GM23248 (cell line): ENCODE measurements around the gene CPOX. TPM values are rescaled to one million over a fixed set of nuclear protein-coding genes. Genes with fewer than 3 reads are reported as not detected.

Source experiments
- DNase-seq: peaks from one replicate; pipeline ENCODE4 v3.0.0-alpha.2; 2015
- H2AFZ ChIP-seq: fragments of 200-600 bp; sonication (generic); 2 replicates; pipeline ENCODE4 v1.6.1; 2016; ENCODE audit warnings: antibody characterized with exemption
- H3F3A ChIP-seq: fragments of 200-600 bp; sonication (generic); 2 replicates; pipeline ENCODE4 v1.6.1; 2016; ENCODE audit warnings: mild to moderate bottlenecking, antibody characterized with exemption, mixed run types; ENCODE audit not compliant: insufficient read depth
- H3K27ac ChIP-seq: fragments of 200-600 bp; sonication (generic); 2 replicates; pipeline ENCODE4 v1.5.1; 2016; ENCODE audit warnings: mild to moderate bottlenecking
- H3K27me3 ChIP-seq: fragments of 200-600 bp; sonication (generic); replicated peaks from 2 replicates; pipeline ENCODE4 v1.6.1; 2016; ENCODE audit warnings: mild to moderate bottlenecking; ENCODE audit not compliant: insufficient read depth
- H3K36me3 ChIP-seq: fragments of 200-600 bp; sonication (generic); 2 replicates; pipeline ENCODE4 v1.6.1; 2016; ENCODE audit warnings: low read depth, mild to moderate bottlenecking
- H3K4me1 ChIP-seq: fragments of 200-600 bp; sonication (generic); 2 replicates; pipeline ENCODE4 v1.6.1; 2016; ENCODE audit warnings: mild to moderate bottlenecking; ENCODE audit not compliant: insufficient read depth
- H3K4me2 ChIP-seq: fragments of 200-600 bp; sonication (generic); one replicate; pipeline ENCODE4 v1.6.1; 2016; ENCODE audit warnings: mild to moderate bottlenecking; ENCODE audit not compliant: unreplicated experiment
- H3K4me3 ChIP-seq: fragments of 200-600 bp; sonication (generic); 2 replicates; pipeline ENCODE4 v1.5.1; 2016; ENCODE audit warnings: mild to moderate bottlenecking
- H3K79me2 ChIP-seq: fragments of 200-600 bp; sonication (generic); 2 replicates; pipeline ENCODE4 v1.6.1; 2016; ENCODE audit warnings: mild to moderate bottlenecking; ENCODE audit not compliant: insufficient read depth
- H3K9ac ChIP-seq: fragments of 200-600 bp; sonication (generic); 2 replicates; pipeline ENCODE4 v1.6.1; 2016; ENCODE audit warnings: mild to moderate bottlenecking
- H3K9me2 ChIP-seq: fragments of 200-600 bp; sonication (generic); 2 replicates; pipeline ENCODE4 v1.6.1; 2016; ENCODE audit warnings: mixed run types, mild to moderate bottlenecking, moderate library complexity; ENCODE audit not compliant: insufficient read depth
- H3K9me3 ChIP-seq: fragments of 200-600 bp; sonication (generic); one replicate; pipeline ENCODE4 v1.6.1; 2017; ENCODE audit warnings: low read depth
- H4K20me1 ChIP-seq: fragments of 200-600 bp; sonication (generic); 2 replicates; pipeline ENCODE4 v1.6.0; 2016; ENCODE audit not compliant: insufficient read depth
- EZH2 ChIP-seq: fragments of 200-600 bp; sonication (generic); IDR thresholded peaks from 2 replicates; pipeline ENCODE4 v1.6.1; 2018; ENCODE audit warnings: antibody characterized with exemption, mild to moderate bottlenecking; ENCODE audit not compliant: insufficient read depth, poor library complexity, severe bottlenecking
- EZH2phosphoT487 ChIP-seq: fragments of 200-600 bp; sonication (generic); IDR thresholded peaks from 2 replicates; pipeline ENCODE4 v1.6.1; 2018; ENCODE audit warnings: antibody characterized with exemption, moderate library complexity, mild to moderate bottlenecking, low read depth; ENCODE audit not compliant: insufficient read depth
- WGBS, 2 experiments: methylation state at CpG; one replicate each; pipeline ENCODE4 v1.1.6; 2015 to 2017; ENCODE audit warnings: low lambda C conversion rate in 2 of 2, low coverage in 1 of 2; ENCODE audit errors: missing lambda C conversion rate in 2 of 2; 5-methylcytosine and 5-hydroxymethylcytosine counted together
- in situ Hi-C: fragments of 300-500 bp; cut with MboI; formaldehyde crosslinking; loops from 2 replicates; pipeline ENCODE4 v1.15.0; 2020
- polyA plus RNA-seq: library from polyadenylated mRNA; unstranded; fragments of >200 nt; fragmentation: Nextera tagmentation; extraction: Ambion mirVana; gene quantifications from 2 replicates; pipeline ENCODE4 v1.2.1, GENCODE V29; 2016
- total RNA-seq: library from RNA; depleted of rRNA; stranded (reverse); fragments of >200 nt; shearing (Covaris generic); gene quantifications from 2 replicates; pipeline ENCODE4 v1.2.3, GENCODE V29; 2014

The CPOX gene
- total and polyA plus RNA-seq, 2 experiments from 2014 or later = 9.2 to 33.6 TPM

- Histone ChIP-seq H3K9me2 (no peaks in the 10 kb centered on the region), H4K20me1 (no peaks in the 10 kb centered on the region), H2AFZ (no peak overlapping the region), H3F3A (no peaks in the 10 kb centered on the region), H3K4me1 (peaks cover 3% of the 10 kb centered on the region; the same call in 1 of the 2 replicates), H3K4me2 (no peak overlapping the region), H3K4me3 (no peak overlapping the region), H3K9ac (no peak overlapping the region), H3K79me2 (no peaks in the 10 kb centered on the region), H3K9me3 (no peaks in the 10 kb centered on the region), H3K27ac (no peak overlapping the region), H3K36me3 (no peaks in the 10 kb centered on the region), H3K27me3 (no peaks in the 10 kb centered on the region)
- WGBS, 2 experiments = 70 to 71% methylated on average over 4 of the region's 4 CpGs
- in situ Hi-C loops = loop anchor here (5.0 to 25.0 kb wide), 3 partner anchors 197 to 1162 kb away; no protein-coding TSS in a partner anchor
- DNase-seq = no peak
- TF ChIP-seq EZH2 = no peak
- TF ChIP-seq EZH2phosphoT487 = no peak
Observed at GRCh38 chr3:98600412-98601095, 7.1 kb upstream of the CPOX start.

- Histone ChIP-seq H3K36me3 (no peaks in the 10 kb centered on the region), H3K27me3 (no peaks in the 10 kb centered on the region), H4K20me1 (no peaks in the 10 kb centered on the region), H2AFZ (no peak overlapping the region), H3K4me3 (no peak overlapping the region), H3K4me1 (no peaks in the 10 kb centered on the region), H3K79me2 (no peaks in the 10 kb centered on the region), H3K27ac (no peak overlapping the region), H3F3A (no peaks in the 10 kb centered on the region), H3K9me2 (no peaks in the 10 kb centered on the region), H3K9me3 (no peaks in the 10 kb centered on the region), H3K9ac (no peak overlapping the region), H3K4me2 (no peak overlapping the region)
- no peak for TF ChIP-seq EZH2phosphoT487
- no peak for TF ChIP-seq EZH2
- in situ Hi-C loops = loop anchor here (5.0 to 25.0 kb wide), 3 partner anchors 197 to 1162 kb away; no protein-coding TSS in a partner anchor
- WGBS, 2 experiments = 53 to 54% methylated on average over 5 of the region's 5 CpGs
- no peak for DNase-seq
Observed at GRCh38 chr3:98599647-98600411, 6.4 kb upstream of the CPOX start.

GRCh38 chr3:98598492-98598891, 5.1 kb upstream of the CPOX start:
- H3K4me3 ChIP-seq = no peak overlapping the region

GRCh38 chr3:98596541-98597500, 3.4 kb upstream of the CPOX start:
- TF ChIP-seq EZH2phosphoT487 (no peak), EZH2 (no peak)
- 0% methylated on average over 1 of the region's 1 CpG for WGBS, 2 experiments
- no peaks in the 10 kb centered on the region for H4K20me1 ChIP-seq
- H3K79me2 ChIP-seq = peaks cover 11% of the 10 kb centered on the region; the same call in 1 of the 2 replicates
- H3F3A ChIP-seq = no peaks in the 10 kb centered on the region
- no peaks in the 10 kb centered on the region for H3K27me3 ChIP-seq
- H3K9ac ChIP-seq = no peak overlapping the region
- H3K4me1 ChIP-seq = peaks cover 6% of the 10 kb centered on the region; the same call in 1 of the 2 replicates
- in situ Hi-C loops = no loop called here
- H3K36me3 ChIP-seq = no peaks in the 10 kb centered on the region
- H3K27ac ChIP-seq = no peak overlapping the region
- no peak overlapping the region for H3K4me2 ChIP-seq
- H2AFZ ChIP-seq = no peak overlapping the region
- peak; percentile 53 for DNase-seq
- H3K4me3 ChIP-seq = no peak overlapping the region
- no peaks in the 10 kb centered on the region for H3K9me3 ChIP-seq
- H3K9me2 ChIP-seq = no peaks in the 10 kb centered on the region

More at GRCh38 chr3:98598492-98598891, 5.1 kb upstream of the CPOX start:
- TF ChIP-seq EZH2 (no peak), EZH2phosphoT487 (no peak)
- H3K4me2 ChIP-seq = no peak overlapping the region
- no peaks in the 10 kb centered on the region for H3K9me2 ChIP-seq
- no peaks in the 10 kb centered on the region for H3K27me3 ChIP-seq
- in situ Hi-C loops = no loop called here
- no peaks in the 10 kb centered on the region for H3F3A ChIP-seq
- no peak for DNase-seq
- no peaks in the 10 kb centered on the region for H3K9me3 ChIP-seq
- H3K27ac ChIP-seq = no peak overlapping the region
- H3K36me3 ChIP-seq = no peaks in the 10 kb centered on the region
- no peak overlapping the region for H3K9ac ChIP-seq
- no peak overlapping the region for H2AFZ ChIP-seq
- no peaks in the 10 kb centered on the region for H4K20me1 ChIP-seq
- no peaks in the 10 kb centered on the region for H3K79me2 ChIP-seq
- WGBS, 2 experiments = 40 to 51% methylated on average over 2 of the region's 2 CpGs
- no peaks in the 10 kb centered on the region for H3K4me1 ChIP-seq
